HFF-Myc (cell line): ENCODE data around the gene TENM4.

ENCODE experiments used
- DNase-seq: peaks from one replicate; pipeline ENCODE4 v3.0.0-alpha.2; 2011; ENCODE audit warnings: low read depth; ENCODE audit errors: extremely low read depth
- H3K4me3 ChIP-seq: replicated peaks from 2 replicates; pipeline ENCODE4 v1.5.1; 2011; ENCODE audit warnings: low read depth, mild to moderate bottlenecking, control low read depth, low read length
- CTCF ChIP-seq: IDR thresholded peaks from 2 replicates; pipeline ENCODE4 v1.5.1; 2012; ENCODE audit warnings: mild to moderate bottlenecking, low read depth, low read length, control low read depth; ENCODE audit errors: missing control alignments

Gene TENM4

GRCh38 chr11:79007771-79008402 lies 432.9 kb downstream of the TENM4 start:
- DNase-seq = no peak
- H3K4me3 ChIP-seq = no peak overlapping the region
- TF ChIP-seq CTCF = no peak

GRCh38 chr11:79006854-79007253 lies 434.0 kb downstream of the TENM4 start:
- TF ChIP-seq CTCF = no peak
- no peak for DNase-seq
- H3K4me3 ChIP-seq = no peak overlapping the region

GRCh38 chr11:78996007-78996406 lies 444.8 kb downstream of the TENM4 start:
- no peak for DNase-seq
- TF ChIP-seq CTCF = no peak
- no peak overlapping the region for H3K4me3 ChIP-seq

- no peak for DNase-seq
- no peak overlapping the region for H3K4me3 ChIP-seq
- TF ChIP-seq CTCF = no peak
These were observed 445.7 kb downstream of the TENM4 start for GRCh38 chr11:78995171-78995570.

- no peak for DNase-seq
- TF ChIP-seq CTCF = no peak
- H3K4me3 ChIP-seq = no peak overlapping the region
These were observed 446.9 kb downstream of the TENM4 start for GRCh38 chr11:78993802-78994430.

GRCh38 chr11:78991681-78992080 lies 449.1 kb downstream of the TENM4 start:
- DNase-seq = no peak
- no peak for TF ChIP-seq CTCF

More at GRCh38 chr11:78991681-78992080, 449.1 kb downstream of the TENM4 start:
- no peak overlapping the region for H3K4me3 ChIP-seq
